GM18517 (cell line): Measurements from ENCODE around the gene SIX6.
"Not testable (repeated sequence)": the region's sequence is repeated elsewhere in the genome, so short reads cannot be mapped to it uniquely, and the experiment has no call there.

Experiments used
- ATAC-seq: cut with Tn5 transposase; IDR thresholded peaks from one replicate; pipeline ENCODE4 v1.9.1; 2021; ENCODE audit warnings: mild to moderate bottlenecking, moderate library complexity; ENCODE audit not compliant: unreplicated experiment

SIX6 gene

DNA sequence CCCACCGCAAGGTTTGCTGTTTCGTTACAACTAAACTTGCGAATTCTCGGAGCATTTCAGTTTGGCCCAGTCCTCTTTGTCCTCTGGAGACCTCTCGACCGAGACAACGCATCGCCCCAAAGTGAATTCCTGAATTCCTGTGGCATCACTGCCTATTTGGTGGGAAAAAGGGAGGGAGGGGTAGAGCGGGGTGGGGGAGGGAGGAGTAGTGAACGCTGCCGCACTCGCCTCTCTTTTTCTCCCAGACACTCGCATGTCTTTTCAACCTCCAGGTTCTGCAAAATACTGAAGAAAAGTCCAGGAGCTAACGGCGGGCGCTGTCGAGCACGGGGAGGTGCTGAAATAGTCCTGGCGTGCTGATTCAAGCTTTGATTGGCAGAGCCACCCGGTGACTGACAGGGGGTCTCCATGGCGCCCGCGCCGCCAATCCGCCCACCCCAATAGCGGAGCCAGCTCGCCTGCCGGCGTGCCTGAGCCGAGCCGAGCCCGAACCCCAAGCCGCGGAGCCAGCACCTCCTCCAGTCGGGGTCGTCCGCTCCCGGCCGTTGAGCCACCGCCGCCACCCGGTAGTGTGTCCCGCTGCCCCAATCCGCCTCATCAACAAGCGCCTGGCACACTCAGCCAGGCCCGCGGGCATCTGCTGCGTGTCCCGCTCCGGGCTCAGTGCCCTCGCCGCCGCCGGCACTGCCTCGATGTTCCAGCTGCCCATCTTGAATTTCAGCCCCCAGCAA lies at the start of gene SIX6:
TSS of gene SIX6 (plus strand) at position 440 of the 731 bp plus-strand sequence. CDS start at position 693, 253 bp downstream.
- ATAC-seq, result no peak

DNA sequence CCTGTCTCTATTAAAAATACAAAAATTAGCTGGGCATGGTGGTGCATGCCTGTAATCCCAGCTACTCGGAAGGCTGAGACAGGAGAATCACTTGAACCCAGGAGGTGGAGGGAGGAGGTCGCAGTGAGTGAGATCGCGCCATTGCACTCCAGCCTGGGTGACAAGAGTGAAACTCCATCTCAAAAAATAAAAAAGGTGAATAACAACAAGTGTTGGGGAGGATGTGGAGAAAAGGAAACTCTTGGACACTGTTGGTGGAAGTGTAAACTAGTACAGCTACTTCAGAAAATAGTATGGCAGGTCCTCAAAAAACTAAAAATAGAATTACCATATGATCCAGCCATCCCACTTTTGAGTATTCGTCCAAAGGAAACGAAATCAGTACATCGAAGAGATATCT lies 28.7 kb upstream of the SIX6 start:
- ATAC-seq, result not testable (repeated sequence)

GRCh38 chr14:60482743-60483142 lies 26.2 kb upstream of the SIX6 start:
- ATAC-seq, result no peak

DNA sequence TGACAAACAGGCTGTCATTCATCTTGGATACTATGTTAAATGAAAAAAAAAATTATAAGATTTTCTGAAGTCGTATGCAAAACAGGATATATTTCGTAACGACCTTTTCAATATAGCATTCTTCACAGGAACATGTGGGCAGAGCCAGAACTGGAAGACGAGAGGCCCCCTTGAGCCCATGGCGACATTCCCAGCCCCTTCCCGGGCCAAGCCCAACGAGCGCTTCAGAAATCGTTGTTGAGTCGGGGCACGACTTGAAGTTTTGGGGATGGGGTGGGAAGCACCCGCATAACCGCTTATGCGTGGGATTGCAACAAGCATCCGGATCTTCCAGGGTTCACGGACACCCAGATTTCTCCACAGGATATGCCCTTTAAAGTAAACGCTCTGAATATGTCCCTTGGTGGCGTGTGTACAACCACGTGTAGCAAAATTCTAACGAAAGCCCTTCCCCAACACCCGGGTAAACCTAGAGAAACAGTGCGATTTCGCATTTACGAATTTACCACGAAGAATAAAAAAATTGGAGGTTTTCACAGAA lies 23.8 kb upstream of the SIX6 start:
- ATAC-seq, result no peak

GRCh38 chr14:60485598-60486251 lies 23.2 kb upstream of the SIX6 start, which contains the start of gene C14orf39:
Gene C14orf39, minus strand, starts transcription at chr14:60486063. Its CDS starts 985 bp downstream, at chr14:60485078.
- no peak for ATAC-seq

DNA sequence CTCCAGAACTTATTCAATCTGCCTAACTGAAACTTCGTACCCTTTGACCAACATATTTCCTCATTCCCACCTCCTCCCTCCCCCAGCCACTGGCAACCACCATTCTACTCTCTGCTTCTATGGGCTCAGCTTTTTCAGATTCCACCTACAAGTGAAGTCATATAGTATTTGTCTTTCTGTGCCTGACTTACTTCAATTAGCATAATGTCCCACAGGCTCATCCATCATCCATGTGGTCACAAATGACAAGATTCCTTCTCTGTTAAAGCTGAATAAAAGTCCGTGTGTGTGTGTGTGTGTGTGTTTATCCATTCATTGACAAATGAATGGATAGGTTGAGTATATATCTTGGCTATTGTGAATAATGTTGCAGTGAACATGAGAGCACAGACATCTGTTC lies 21.7 kb upstream of the SIX6 start:
- no peak for ATAC-seq

DNA sequence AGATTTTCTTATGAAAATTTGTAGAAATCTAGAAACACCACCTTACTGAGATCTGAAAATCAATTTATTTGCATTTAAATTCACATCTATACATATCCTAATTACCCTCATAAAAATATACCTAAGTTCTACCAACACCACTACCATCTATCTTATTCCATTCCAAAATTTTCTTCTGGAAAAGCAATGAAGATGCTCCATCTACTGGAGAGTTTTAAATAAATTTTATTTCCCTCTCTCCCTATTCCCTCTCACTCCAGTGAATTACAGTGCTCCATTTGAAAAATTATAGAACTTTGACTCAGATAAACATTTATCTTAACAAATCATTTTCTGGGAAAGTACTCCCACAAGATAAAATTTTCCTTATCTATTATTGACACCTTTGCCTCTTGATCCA lies 20.8 kb upstream of the SIX6 start:
- no peak for ATAC-seq

- ATAC-seq, result no peak
Observed at GRCh38 chr14:60490270-60490669, 18.7 kb upstream of the SIX6 start.

DNA sequence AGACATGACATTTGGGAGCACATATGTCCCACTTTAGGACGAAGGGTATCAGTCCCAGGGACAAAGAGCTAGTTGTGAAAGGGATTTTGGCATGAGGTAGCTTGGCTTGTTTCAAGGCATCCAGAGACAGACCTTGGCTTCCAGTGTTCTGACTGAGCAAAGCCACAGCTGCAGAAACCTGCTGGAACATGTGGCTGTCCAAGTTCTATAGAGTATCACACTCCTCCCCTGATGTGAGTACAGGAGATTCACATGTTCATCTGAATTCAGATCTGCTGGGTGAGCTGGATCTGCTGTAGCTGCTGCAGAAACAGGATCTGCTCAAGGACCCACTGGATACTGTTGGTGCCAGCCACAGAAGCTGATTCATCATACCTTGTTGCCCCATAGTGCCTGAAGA lies 13.0 kb upstream of the SIX6 start:
- ATAC-seq, result no peak

DNA sequence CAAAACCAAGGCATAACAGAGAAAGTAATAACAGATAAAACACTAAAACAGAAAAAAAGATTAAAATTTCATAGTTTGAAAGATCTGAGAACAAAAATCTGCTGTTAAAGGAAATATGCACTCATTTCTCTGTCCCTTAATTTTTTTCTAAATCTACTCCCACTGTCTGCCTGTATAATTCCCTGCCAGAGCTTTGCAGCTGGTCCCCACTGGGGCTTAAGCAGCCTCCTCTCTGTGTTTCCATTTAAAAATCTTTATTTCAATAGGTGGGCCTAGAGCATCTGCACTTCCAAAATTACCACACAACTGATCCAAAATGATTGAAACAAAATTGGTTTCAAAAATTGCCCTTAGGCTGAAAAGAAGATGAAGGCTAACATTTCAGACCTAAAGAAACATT lies 6.4 kb upstream of the SIX6 start:
- no peak for ATAC-seq

DNA sequence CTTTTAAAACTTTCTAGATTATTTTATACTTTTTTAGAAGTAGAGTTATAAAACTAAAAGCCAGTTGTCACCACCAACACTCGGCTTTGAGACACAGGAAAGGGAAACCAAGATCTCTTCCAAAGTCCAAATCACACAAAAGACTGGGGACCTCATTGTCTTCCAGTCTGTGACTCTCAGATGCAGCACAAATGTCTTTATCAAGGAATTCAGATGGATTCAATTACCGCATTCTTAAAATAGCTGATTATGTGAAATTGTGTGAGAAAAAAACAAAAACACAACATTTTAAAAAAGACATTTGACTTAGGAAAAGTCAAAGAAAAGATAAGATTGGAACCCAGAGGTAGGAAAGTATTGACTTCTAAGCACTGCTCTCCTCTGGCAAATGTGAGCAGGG lies 3.5 kb upstream of the SIX6 start:
- no peak for ATAC-seq

DNA sequence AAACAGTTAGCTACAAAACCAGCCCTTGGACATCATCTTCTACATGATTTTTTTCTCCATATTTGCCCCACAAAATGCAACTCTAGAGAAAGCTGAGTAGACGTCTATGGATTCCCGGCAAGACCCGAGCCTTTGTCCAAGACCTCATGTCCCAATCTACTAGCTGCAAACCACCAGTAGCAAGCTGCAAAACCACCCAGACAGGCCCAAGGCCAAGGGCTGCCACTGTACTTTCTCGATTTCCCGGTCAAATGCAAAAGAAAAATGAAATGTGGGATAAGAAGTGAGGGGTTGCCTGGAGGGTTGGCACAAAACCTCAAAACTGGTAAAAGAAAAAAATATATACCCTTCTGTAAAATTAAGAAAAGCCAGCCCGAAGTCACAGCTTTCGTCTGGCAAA lies 2.9 kb upstream of the SIX6 start:
- ATAC-seq, result no peak

DNA sequence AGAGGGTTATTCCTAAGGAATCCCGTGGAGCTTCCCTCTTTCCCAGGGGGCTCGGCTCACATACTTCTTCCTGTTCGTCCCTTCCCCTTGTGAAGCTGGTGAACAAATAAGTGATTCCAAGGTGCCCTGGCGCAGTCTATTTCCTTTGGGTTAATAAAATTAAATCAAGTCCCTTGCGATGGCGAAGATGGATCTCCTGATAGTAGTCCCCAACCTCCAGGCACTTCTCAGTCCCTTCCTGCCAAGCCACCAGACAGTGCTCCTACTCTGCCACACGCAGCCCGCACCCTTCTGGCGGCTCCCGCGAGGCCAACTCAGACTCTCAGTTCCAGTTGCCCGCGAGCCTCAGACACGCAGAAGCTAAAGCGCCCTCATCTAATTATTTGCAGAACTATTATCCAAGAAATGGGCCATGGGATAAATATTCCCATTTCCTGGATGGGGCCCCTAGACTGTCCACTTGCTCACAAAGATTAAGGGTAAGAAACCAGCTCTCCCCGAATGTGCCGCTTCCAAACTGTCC lies 2.4 kb upstream of the SIX6 start:
- no peak for ATAC-seq

GRCh38 chr14:60506985-60507829 lies 1.7 kb upstream of the SIX6 start:
- ATAC-seq, result no peak

DNA sequence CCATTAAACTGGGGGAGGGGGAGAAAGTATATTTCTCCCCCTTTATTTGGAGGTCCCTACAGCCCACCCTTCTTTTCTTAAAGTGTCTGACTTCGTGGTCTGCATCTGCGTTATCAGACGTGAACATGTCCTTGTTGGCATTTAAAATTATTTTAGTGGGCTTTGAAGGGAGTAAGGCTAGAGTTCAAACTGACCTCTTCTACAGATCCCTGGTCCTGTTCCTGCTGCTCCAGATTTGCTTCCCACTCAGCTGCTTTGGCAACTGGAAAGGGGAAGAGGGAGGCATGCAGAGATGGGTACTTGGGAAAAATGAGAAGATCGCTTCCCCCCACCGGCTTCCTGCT lies 611 bp upstream of the SIX6 start:
- no peak for ATAC-seq

- ATAC-seq, result no peak
Observed at GRCh38 chr14:60509438-60510253, 700 bp downstream of the SIX6 start.

- no peak for ATAC-seq
Observed at GRCh38 chr14:60510254-60510950, 1.5 kb downstream of the SIX6 start.

GRCh38 chr14:60510951-60511599 lies 2.1 kb downstream of the SIX6 start:
- ATAC-seq, result no peak

GRCh38 chr14:60512126-60512525 lies 3.2 kb downstream of the SIX6 start:
- ATAC-seq, result no peak
